Effector CD4-positive, alpha-beta T cell (primary cell): ENCODE results near the gene TM9SF1.

Experiments
- DNase-seq: peaks from one replicate; pipeline ENCODE4 v3.0.0-alpha.2; 2020

The TM9SF1 gene

GRCh38 chr14:24177041-24177825 lies 18.0 kb downstream of the TM9SF1 start:
- DNase-seq, result no peak

GRCh38 chr14:24176599-24176998 lies 18.6 kb downstream of the TM9SF1 start:
- DNase-seq, result no peak

- DNase-seq, result no peak
These were observed 22.4 kb downstream of the TM9SF1 start for GRCh38 chr14:24172871-24173281.

DNA sequence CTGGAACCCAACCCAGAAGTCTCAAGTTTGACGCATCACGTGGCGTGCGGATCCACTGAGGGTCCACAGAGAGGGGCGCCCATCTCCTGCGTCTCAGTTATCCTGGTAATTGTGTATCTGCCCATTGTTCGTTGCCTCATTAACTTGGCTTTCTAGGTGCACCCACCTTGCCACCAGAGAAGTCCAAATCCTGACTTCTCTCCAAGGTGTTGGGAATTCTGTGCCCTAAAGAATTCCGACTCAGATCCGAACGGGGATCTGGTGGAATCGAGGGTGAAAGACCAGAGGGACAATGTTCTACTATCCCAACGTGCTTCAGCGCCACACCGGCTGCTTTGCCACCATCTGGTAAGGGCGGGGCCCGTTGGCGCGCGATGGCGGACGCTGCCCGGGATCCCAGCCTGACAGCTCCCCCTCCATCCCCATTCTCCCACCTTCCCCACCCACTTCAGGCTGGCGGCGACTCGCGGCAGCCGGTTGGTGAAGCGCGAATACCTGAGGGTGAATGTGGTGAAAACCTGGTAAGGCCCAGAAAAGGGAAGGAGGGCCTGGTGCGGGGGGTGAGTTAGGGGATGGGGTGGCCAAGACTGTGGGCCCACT lies 22.9 kb downstream of the TM9SF1 start:
- DNase-seq, result no peak

GRCh38 chr14:24171422-24172260 lies 23.6 kb downstream of the TM9SF1 start, which contains the start of gene REC8:
TSS of gene REC8 (plus strand) at chr14:24172080. CDS start at chr14:24172553, 473 bp downstream.
- DNase-seq, result peak; percentile 63

DNA sequence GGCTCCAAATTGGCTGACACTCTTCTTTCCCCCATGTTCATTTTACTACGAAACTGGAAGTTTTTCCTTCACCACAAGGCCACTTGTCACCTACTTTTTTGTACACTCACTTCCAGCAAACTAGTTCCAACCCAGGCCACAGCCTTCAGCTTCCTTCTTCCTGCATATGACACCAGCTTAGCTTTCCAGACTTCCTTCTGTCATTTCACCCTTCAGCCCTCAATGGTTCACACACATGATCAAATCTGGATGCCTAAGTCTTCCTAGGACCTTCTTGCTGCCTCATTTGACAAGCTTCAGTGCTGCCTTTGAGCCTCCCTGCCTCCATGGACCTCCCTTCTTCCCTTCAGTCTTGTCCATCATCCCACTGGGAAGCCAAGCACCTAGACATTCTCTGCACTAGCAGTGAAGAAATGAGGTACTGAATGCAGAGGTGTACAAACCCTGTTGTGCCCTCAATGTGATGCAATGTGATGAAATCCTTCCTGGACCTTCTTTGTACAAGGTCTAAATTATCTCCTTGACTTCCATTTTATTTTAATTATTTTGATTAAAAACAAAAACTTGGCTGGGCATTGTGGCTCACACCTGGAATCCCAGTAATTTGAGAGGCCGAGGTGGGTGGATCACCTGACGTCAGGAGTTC lies 27.6 kb downstream of the TM9SF1 start:
- no peak for DNase-seq

DNA sequence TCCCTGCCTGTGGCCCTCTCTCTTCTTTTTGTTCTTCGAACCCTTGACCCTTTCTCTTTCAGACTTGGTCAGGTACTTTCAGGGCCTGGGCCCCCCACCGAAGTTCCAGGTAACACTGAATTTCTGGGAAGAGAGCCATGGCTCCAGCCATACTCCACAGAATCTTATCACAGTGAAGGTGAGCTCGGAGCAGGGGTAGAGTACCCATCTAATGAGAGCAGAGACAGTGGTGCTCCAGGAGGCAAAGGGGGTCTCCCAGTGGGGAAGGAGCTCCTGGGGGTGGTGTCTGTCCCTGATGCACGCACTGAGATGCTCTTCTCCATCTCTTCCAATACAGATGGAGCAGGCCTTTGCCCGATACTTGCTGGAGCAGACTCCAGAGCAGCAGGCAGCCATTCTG lies 29.5 kb downstream of the TM9SF1 start:
- DNase-seq, result no peak

DNA sequence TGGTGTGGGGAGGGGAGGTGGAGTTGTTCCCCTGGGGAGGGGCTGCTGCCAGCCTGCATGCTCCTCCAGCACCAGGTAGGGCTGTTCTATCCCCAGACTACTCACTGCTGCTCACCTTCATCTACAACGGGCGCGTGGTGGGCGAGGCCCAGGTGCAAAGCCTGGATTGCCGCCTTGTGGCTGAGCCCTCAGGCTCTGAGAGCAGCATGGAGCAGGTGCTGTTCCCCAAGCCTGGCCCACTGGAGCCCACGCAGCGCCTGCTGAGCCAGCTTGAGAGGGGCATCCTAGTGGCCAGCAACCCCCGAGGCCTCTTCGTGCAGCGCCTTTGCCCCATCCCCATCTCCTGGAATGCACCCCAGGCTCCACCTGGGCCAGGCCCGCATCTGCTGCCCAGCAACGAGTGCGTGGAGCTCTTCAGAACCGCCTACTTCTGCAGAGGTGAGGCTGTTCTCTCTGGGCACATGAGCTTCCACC lies 30.7 kb downstream of the TM9SF1 start:
- DNase-seq, result no peak

GRCh38 chr14:24162093-24162492 lies 33.1 kb downstream of the TM9SF1 start:
- DNase-seq, result no peak

GRCh38 chr14:24160850-24161804 lies 34.1 kb downstream of the TM9SF1 start, which contains the start of gene IRF9:
TSS of gene IRF9 (plus strand) at chr14:24161265. CDS start at chr14:24162145, 880 bp downstream.
- DNase-seq, result peak; percentile 97

- no peak for DNase-seq
These were observed 34.8 kb downstream of the TM9SF1 start for GRCh38 chr14:24160499-24160849.

DNA sequence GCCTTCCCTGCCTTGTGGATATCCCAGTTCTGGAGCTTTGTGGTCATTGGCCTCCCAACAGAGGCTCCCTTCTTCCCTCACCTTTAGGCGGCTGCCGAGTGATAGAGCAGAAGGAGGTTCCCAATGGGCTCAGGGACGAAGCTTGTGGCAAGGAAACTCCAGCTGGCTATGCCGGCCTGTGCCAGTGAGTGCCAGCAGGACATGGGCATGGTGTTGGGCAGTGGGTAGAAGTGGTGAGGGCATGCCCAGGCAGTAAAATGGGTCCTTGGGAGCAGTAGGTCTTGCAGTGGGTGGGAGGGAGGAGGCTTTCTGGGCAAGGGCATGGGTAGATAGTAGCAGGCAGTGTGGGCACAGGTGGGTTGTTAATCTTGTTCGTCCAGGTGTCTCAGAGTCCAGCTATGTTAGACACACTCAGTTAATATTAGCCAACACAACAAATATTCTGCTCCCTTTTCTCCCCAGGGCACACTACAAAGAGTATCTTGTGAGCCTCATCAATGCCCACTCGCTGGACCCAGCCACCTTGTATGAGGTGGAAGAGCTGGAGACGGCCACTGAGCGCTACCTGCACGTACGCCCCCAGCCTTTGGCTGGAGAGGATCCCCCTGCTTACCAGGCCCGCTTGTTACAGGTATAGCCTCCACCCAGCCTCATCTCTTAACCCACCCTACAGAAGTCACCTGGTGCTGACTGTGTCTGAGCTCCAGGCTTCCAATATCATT lies 35.3 kb downstream of the TM9SF1 start:
- no peak for DNase-seq

GRCh38 chr14:24157331-24157730 lies 37.9 kb downstream of the TM9SF1 start:
- no peak for DNase-seq

DNA sequence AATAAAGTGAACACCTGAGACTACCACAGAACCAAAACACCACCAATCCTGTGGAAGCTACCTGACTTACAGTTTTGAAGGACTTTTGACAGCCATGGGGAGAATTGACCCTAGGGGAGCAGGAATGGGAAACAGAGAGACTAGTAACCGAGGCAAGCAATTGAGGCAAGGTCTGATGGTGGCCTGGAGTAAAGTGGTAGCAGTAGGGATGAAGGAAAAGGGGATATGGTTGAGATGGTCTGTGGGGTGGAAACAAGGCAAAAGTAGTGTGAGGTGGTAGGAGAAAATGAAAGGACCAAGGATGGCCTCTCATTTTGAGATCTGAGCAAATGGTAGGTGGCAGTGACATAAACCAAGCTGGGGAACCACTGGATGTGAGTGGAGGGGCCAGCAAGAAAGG lies 38.4 kb downstream of the TM9SF1 start:
- no peak for DNase-seq

GRCh38 chr14:24155100-24155499 lies 40.1 kb downstream of the TM9SF1 start:
- DNase-seq, result no peak

- no peak for DNase-seq
These were observed 43.7 kb downstream of the TM9SF1 start for GRCh38 chr14:24151404-24152080.

DNA sequence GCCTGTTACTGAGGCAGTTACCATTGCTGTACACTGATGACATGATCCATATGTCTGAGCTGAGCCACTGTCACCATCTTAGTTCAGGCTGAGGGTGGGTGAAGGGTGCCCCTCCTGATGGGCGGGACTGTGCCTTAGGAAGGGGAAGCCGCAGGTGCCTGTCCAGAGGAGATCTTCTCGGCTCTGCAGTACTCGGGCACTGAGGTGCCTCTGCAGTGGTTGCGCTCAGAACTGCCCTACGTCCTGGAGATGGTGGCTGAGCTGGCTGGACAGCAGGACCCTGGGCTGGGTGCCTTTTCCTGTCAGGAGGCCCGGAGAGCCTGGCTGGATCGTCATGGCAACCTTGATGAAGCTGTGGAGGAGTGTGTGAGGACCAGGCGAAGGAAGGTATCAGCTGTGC lies 44.2 kb downstream of the TM9SF1 start:
- no peak for DNase-seq

GRCh38 chr14:24150567-24150966 lies 44.7 kb downstream of the TM9SF1 start:
- DNase-seq, result no peak

DNA sequence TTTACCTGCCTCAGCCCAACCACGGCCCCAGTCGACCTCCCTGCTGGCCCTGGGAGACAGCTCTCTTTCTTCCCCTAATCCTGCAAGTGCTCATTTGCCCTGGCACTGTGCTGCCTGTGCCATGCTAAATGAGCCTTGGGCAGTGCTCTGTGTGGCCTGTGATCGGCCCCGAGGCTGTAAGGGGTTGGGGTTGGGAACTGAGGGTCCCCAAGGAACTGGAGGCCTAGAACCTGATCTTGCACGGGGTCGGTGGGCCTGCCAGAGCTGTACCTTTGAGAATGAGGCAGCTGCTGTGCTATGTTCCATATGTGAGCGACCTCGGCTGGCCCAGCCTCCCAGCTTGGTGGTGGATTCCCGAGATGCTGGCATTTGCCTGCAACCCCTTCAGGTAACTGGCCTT lies 45.2 kb downstream of the TM9SF1 start:
- DNase-seq, result no peak

GRCh38 chr14:24149302-24149969 lies 45.8 kb downstream of the TM9SF1 start:
- DNase-seq, result no peak
